Islet precursor cell (in vitro differentiated cells): ENCODE measurements around the gene RPS6KL1.

ENCODE experiments used
- DNase-seq: peaks from one replicate; pipeline ENCODE4 v3.0.0-alpha.2; 2018

RPS6KL1 gene

GRCh38 chr14:74922752-74923401 is at the start of gene RPS6KL1:
TSS of gene RPS6KL1 (minus strand) at chr14:74923260. CDS start at chr14:74921541, 1,719 bp downstream.
- peak; percentile 92 for DNase-seq

GRCh38 chr14:74968811-74969210 is 45.8 kb upstream of the RPS6KL1 start:
- DNase-seq = no peak

DNA sequence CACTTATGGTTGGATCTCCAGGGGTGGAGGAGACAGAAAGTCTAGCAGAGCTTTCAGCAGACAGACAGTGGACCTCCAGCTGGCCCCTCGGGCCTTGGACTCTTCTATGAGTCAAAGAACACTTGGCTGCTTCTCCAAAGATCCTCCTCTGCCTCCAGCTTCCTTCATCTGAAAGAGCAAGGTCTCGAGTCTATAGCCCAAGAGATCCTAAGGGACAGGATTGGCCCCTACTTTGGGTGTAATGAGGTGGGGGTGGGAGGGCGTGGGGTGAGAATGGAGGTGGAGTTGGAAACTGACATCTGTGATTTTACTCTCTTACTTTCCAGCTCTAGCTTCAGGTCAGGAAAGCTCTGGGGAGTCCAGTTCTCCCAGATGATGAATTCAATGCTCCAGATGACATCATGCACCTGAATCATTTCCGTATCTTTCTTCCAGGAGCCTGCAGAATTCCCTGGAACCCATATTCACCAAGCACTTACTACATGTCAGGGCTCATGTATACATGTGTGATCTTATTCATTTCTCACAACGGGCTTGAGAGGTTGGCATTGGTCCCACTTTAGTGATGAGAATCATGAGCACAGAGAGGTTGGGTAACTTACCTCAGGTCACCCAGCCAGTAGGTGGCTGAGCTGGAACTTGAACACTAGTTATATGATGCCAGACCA is 42.6 kb upstream of the RPS6KL1 start:
- DNase-seq = no peak

GRCh38 chr14:74964787-74965485 is 41.9 kb upstream of the RPS6KL1 start:
- DNase-seq = no peak

DNA sequence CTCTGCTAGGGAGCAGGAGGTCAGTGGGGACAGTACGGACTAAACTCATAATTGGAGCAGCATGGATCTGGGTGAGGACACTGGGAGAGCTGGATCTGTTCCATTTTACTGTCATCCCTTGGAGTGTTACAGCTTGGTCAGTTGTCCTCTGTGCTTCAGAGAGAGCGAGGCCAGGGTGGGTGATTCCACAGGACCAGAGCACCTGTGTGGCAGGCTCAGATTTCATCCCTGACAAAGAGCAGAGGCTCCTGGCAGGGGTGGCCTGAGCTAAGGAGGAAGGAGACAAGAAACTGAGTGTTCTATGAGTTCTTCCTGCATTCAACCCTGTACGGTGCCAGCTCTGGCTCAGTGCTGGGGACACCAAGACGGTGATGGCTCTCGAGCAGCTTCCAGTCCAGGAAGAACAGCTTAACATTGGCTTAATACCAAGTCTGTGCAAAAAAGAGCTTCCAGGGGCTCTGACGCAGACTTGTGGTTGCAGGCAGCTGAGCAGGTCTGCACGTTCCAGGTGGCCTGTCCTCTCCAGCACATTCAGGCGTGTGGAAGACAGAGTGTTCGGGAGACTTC is 40.7 kb upstream of the RPS6KL1 start:
- DNase-seq = no peak

GRCh38 chr14:74963178-74963704 is 40.2 kb upstream of the RPS6KL1 start:
- DNase-seq = no peak

- no peak for DNase-seq
Measured at GRCh38 chr14:74962493-74962892, 39.4 kb upstream of the RPS6KL1 start.

GRCh38 chr14:74962046-74962445 is 39.0 kb upstream of the RPS6KL1 start:
- no peak for DNase-seq

DNA sequence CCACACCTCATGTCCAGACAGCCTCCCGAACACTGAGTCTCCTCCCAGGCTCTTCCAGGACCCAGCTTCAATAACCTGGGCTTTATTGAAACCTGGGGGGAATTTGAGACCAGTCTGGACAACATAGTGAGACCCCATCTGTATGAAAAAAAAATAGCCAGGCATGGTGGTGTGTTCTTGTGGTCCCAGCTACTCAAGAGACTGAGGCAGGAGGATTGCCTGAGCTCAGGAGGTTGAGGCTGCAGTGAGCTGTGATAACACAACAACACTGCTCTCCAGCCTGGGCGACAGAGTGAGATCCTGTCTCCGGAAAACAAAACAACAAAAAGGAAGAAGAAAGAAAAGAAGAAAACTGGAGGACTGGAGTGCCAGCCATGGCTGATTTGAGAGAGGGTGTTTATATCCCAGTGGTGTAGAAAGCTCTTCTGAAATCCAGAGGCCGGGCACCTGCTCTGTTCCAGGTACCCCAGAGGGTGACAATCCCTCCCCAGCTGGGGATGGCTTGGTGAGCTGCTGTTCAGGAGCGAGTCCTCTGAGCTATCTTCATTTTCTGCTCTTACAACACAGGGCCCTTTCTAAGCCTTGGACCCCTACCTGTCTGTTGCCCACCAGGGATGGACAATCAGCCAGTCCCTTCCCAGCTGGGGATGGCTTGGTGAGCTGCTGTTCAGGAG is 38.3 kb upstream of the RPS6KL1 start:
- no peak for DNase-seq

GRCh38 chr14:74960736-74961135 is 37.7 kb upstream of the RPS6KL1 start:
- no peak for DNase-seq

- DNase-seq = no peak
Measured at GRCh38 chr14:74959596-74960180, 36.6 kb upstream of the RPS6KL1 start.

DNA sequence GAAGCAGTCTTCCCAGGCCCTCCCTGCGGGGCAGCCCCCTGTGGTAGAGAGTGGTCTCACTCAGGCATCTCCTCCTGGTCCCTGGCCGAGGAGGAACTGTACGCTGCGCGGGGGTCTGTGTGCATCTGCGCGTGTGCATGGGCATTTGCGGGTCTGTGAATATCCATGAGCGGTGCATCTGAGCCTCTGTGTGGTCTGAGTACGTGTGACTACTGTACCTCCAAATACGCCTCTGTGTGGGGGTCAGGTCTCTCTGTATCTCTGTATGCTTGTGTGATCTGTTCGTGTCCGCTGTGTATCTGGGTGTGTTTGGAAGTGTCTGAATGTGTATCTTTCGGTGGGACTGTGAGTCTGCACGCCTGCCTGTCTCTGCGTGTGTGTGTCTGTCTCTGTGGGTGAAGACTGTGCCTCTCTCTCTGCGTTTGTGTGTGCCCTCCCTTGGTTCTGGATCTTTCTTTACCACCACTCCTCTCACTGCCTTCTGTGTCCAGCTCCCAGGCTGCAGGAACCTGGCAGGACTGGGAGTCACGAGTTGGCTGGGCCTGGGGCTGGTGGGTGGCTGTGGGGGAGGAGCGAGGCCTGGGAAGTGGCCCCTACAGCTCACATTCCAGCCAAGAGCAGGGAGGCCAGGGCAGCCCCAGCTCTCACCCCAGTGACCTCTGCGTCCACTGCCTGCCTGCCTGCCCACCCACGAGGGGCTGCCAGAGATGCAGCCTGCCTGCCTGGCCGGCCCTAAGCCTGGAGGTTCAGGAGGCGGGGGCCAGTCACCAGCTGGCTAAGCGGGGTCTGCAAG is 33.4 kb upstream of the RPS6KL1 start:
- peak; percentile 83 for DNase-seq

DNA sequence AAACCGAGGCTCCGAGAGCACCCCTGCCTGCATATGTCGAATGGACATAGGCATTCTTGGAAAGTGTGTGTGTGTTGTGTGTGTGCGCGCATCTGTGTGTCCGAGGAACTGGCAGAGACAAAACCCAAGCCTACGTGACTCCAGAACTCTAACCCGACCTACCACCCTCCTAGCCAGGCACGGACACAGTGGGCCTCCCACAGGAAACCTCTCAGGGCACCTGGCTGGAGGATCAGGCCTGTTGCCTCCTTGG is 32.9 kb upstream of the RPS6KL1 start:
- DNase-seq = no peak

DNA sequence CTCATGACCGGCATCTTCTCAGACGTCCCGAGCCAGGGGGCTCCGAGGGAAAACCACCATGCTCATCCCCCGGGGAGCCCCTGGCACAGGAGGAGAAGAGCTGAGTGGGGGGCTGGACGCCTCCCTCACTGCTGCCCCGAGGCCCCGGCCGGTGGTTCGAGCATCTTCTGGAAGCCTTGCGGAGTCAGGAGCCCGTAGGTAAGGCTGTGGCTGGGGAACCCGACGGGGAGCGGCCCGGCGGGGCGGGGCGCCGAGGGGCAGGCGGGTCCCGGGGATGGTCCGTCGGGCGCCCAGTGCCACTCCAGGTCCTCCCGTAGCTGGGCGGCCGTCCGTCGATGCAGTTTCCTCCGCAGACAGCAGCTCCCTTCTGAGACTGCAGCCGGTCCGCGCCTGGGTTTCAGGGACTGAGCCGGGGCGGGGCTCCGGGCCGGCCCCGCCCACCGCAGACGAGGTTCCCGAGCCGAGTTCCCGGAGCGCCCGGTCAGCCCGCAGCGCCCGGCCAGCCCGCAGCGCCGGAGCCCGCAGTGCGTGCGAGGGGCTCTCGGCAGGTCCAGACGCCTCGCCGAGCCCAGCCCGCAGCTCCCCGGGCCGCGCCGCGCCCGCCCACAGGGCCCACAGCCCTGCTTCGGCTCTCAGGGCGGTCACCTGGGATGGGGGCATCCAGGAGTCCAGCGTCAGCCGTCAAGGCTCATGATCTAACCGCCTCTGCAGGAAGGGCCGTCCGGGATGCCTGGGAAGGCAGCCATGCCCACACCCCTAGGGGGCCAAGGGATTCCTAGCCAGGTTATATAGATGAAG is 32.4 kb upstream of the RPS6KL1 start, which contains the start of gene PGF:
TSS of gene PGF (minus strand) at position 369 of the 798 bp plus-strand sequence. CDS start at position 14, 355 bp downstream.
- peak; percentile 90 for DNase-seq

DNA sequence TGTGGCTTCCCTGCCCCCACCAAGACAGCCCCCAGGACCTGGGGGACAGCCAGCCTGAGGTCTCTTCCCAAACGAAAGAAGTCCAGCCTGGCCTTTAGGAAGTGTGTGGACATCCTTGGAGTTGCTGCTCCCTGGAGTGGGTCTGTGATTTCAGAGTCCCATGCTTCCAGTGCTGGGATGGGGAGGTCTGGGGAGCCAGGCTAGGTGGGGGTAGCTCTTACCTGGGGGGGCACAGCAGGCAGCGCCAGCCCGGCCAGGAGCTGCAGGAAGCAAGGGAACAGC is 31.8 kb upstream of the RPS6KL1 start:
- no peak for DNase-seq

DNA sequence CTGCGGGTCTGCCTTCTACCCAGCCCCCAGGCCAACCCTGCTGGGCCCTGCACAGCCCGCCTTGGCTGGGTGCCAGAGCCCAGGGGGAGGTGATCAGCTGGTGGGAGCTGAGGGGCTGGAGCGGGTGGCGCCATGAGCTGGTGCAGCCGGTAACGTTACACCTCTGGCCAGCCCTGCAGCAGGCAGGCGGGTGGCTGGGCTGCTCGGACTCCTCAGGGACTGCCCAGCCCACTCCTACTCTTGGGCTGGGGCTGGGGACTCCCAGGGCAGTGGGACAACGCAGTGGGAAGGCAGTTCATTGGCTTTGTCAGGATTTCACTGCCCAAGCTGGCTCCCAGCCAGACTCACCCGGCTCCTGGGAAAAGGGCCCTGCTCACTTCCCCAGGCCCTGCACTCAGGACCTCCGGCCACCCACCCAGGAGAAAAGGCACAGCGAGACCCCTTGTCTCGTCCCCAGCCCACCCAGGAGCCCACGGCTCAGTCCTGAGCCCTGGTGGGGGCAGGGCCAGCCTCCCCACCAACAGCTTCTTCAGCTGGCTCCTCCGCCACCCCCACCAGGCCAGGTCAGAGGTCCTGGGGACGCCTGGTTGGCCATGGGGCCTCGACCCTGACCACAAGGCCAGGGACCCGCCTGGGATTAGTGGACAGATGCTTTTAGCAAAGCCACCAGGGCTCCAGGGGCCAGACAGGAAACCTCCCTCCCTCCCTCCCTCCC is 31.3 kb upstream of the RPS6KL1 start:
- DNase-seq = peak; percentile 65

GRCh38 chr14:74953686-74954085 is 30.6 kb upstream of the RPS6KL1 start:
- DNase-seq = no peak

GRCh38 chr14:74952697-74953484 is 29.8 kb upstream of the RPS6KL1 start:
- peak; percentile 42 for DNase-seq

GRCh38 chr14:74952180-74952665 is 29.2 kb upstream of the RPS6KL1 start:
- peak; percentile 49 for DNase-seq
